Transverse colon (tissue), 4 donors: ENCODE results near the gene PPP1CC. TPM values are rescaled to one million over a fixed set of nuclear protein-coding genes. Genes with fewer than 3 reads are reported as not detected.
"Not testable (repeated sequence)": the region's sequence is repeated elsewhere in the genome, so short reads cannot be mapped to it uniquely, and the experiment has no call there.

Source experiments
- DNase-seq: peaks from one replicate; pipeline ENCODE4 v3.0.0-alpha.2; 2019
- H3K27ac ChIP-seq, 4 donors: fragments of 200-600 bp; sonication (generic); 2 replicates each; pipeline ENCODE4 v1.5.1; 2016 to 2018; ENCODE audit warnings: inconsistent platforms in 4 of 4
- H3K27me3 ChIP-seq: fragments of 200-600 bp; sonication (generic); 2 replicates; pipeline ENCODE4 v1.5.1; 2017; ENCODE audit warnings: inconsistent platforms
- H3K36me3 ChIP-seq, 4 donors: fragments of 200-600 bp; sonication (generic); 2 replicates each; pipeline ENCODE4 v1.5.1; 2017 to 2019; ENCODE audit warnings: inconsistent platforms in 4 of 4
- H3K4me1 ChIP-seq, 4 donors: fragments of 200-600 bp; sonication (generic); 2 replicates each; pipeline ENCODE4 v1.5.1; 2017 to 2020; ENCODE audit warnings: inconsistent platforms in 4 of 4
- H3K4me3 ChIP-seq, 4 donors: fragments of 200-600 bp; sonication (generic); 1 replicate in 1 of 4; 2 replicates in 3 of 4; pipeline versions ENCODE4 v1.5.1 to v1.6.1; 2017 to 2019; ENCODE audit warnings: inconsistent platforms in 4 of 4
- H3K9me3 ChIP-seq, 2 donors: fragments of 200-600 bp; sonication (generic); 2 replicates each; pipeline ENCODE4 v1.5.1; 2017 to 2019; ENCODE audit warnings: inconsistent platforms in 2 of 2
- EP300 ChIP-seq: sonication (generic); formaldehyde crosslinking; IDR thresholded peaks from one replicate; pipeline ENCODE4 v1.6.1; 2017; ENCODE audit warnings: antibody characterized with exemption, low read depth
- POLR2A ChIP-seq: fragments of 450-650 bp; IDR thresholded peaks from one replicate; pipeline ENCODE4 v1.6.1; 2016; ENCODE audit warnings: antibody characterized with exemption, mild to moderate bottlenecking, moderate library complexity
- POLR2AphosphoS5 ChIP-seq, 3 donors: sonication (generic); formaldehyde crosslinking; IDR thresholded peaks; one replicate each; pipeline ENCODE4 v1.6.1; 2016; ENCODE audit warnings: antibody characterized with exemption in 3 of 3
- WGBS, 2 donors: methylation state at CpG; one replicate each; pipeline ENCODE4 v1.1.5; 2018; ENCODE audit warnings: low coverage in 1 of 2; 5-methylcytosine and 5-hydroxymethylcytosine counted together
- in situ Hi-C, 4 donors: fragments of 200-750 bp; cut with MboI; loops; one replicate each; pipeline versions ENCODE4 v1.15.0 to v1.15.1; 2017; ENCODE audit warnings: low sequenced_read_pairs in 3 of 4, low pct_ligation_motif_present in 1 of 4, low pct_unique_long_range_greater_than_20kb in 1 of 4
- intact Hi-C: fragments of 100-400 bp; cut with DNase I; formaldehyde crosslinking; loops from one replicate; pipeline ENCODE4 v1.15.1; 2023; ENCODE audit warnings: low total_unique reads
- total RNA-seq, 4 donors: library from RNA; depleted of rRNA; stranded (reverse); fragments of >200 nt; gene quantifications; one replicate each; pipeline ENCODE4 v1.1.0, GENCODE V29; 2016
- TF ChIP-seq, protein P1 (sequence below), 5 experiments: fragments of 200-600 bp in 3 of 5; fragments of 450-650 bp in 2 of 5; sonication (generic) in 3 of 5; IDR thresholded peaks; 1 replicate in 2 of 5; 2 replicates in 3 of 5; pipeline ENCODE4 v1.5.1; 2016 to 2017; ENCODE audit warnings: antibody characterized with exemption in 5 of 5, inconsistent platforms in 3 of 5, mild to moderate bottlenecking in 2 of 5, moderate library complexity in 1 of 5

Gene PPP1CC
- total RNA-seq, 4 donors from 2014 or later = 156 to 759 (median 244) TPM

DNA sequence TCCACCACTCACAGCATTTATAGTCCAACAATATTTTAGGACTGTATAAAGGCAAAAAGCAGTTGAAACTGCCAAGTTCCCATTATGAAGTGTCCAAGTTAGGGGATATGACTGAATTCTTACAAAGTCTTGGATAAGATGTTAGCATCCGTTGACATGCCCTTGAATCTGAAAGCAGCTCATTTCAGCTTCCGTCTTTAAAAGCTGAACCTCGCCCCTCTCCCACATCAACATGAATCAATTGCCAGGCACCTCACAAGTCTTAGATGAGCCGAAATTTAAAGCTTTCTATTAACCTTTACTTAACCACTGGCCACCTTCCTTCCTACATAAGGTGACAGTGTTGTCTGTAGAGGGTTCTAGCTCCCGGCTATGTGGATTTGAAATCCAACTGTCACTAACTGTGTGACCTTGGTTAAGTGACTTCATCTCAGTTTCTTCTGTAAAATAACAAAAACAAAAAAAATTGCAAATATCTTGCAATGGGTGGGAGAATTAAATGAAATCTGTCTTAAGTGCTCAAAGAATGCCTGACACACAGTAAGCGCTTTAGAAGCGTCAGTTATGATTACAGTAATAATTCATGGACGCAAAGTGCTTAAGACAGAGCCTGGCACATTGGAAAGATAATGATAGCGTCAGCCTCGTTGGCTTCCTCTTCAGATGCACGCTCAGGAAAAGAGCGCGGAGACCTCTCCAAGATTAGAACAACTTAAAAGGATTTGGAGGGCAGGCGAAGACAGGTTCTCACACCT lies 1.2 kb downstream of the PPP1CC start:
- peaks cover 19 to 73% (median 53%) of the 10 kb centered on the region in 4 donors for H3K4me1 ChIP-seq
- H3K27ac ChIP-seq = peak overlapping the region; percentile 91 to 97 (median 94)
- in situ Hi-C loops (loop anchor here in 1 of 4 donors (25.0 kb wide), 1 partner anchor 279 kb away; the partner anchor contains the start of genes ARPC3, FAM216A and GPN3), intact Hi-C loops (loop anchor here (2.0 kb wide), 1 partner anchor 273 kb away; the partner anchor contains the start of genes FAM216A and GPN3)
- no peaks in the 10 kb centered on the region for H3K9me3 ChIP-seq
- H3K4me3 ChIP-seq = peak overlapping the region; percentile 74 to 94 (median 79)
- H3K27me3 ChIP-seq = no peaks in the 10 kb centered on the region
- H3K36me3 ChIP-seq = no peaks in the 10 kb centered on the region
- WGBS, 2 donors = 0 to 1% methylated on average over 11 to 14 of the region's 14 CpGs
- peak; percentile 16 for DNase-seq
- TF ChIP-seq, protein P1, sequence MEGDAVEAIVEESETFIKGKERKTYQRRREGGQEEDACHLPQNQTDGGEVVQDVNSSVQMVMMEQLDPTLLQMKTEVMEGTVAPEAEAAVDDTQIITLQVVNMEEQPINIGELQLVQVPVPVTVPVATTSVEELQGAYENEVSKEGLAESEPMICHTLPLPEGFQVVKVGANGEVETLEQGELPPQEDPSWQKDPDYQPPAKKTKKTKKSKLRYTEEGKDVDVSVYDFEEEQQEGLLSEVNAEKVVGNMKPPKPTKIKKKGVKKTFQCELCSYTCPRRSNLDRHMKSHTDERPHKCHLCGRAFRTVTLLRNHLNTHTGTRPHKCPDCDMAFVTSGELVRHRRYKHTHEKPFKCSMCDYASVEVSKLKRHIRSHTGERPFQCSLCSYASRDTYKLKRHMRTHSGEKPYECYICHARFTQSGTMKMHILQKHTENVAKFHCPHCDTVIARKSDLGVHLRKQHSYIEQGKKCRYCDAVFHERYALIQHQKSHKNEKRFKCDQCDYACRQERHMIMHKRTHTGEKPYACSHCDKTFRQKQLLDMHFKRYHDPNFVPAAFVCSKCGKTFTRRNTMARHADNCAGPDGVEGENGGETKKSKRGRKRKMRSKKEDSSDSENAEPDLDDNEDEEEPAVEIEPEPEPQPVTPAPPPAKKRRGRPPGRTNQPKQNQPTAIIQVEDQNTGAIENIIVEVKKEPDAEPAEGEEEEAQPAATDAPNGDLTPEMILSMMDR (IDR thresholded peaks at IDR 0.05) = no peak
- TF ChIP-seq POLR2AphosphoS5 (IDR thresholded peaks at IDR 0.05) (peak in 2 of 3 donors; percentile 18 to 39), POLR2A (no peak), EP300 (no peak)

DNA sequence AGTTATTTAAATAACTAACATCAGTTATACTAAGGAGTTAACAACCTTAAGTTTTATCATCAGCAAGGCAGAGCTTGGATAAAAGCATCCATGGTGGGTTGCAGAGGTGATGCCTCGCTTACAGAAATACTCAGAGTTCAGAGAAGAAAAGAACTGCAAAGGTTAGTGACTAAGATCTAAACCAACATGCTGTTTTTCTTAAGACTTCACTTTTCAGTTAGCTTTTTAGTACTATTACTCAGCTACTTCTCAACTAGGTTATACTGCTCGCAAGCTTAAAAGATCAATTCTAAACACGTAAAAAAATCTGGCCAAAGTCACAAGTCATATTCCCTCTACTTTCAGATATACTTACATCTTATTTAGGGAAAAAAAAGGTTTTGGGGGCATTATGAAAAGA lies 2.8 kb downstream of the PPP1CC start:
- TF ChIP-seq, protein P1 (IDR thresholded peaks at IDR 0.05) = no peak
- TF ChIP-seq POLR2AphosphoS5 (IDR thresholded peaks at IDR 0.05) (no peak), POLR2A (no peak)
- Histone ChIP-seq H3K27ac (peak overlapping the region in 3 of 4 donors; percentile 93 to 97 (median 95)), H3K27me3 (no peaks in the 10 kb centered on the region), H3K36me3 (peaks cover 0 to 6% (median 0%) of the 10 kb centered on the region in 4 donors), H3K4me1 (peaks cover 19 to 78% (median 47%) of the 10 kb centered on the region in 4 donors), H3K4me3 (peak overlapping the region in 2 of 4 donors; percentile 6 to 74), H3K9me3 (no peaks in the 10 kb centered on the region)
- in situ Hi-C loops = loop anchor here in 1 of 4 donors (25.0 kb wide), 1 partner anchor 278 kb away; the partner anchor contains the start of genes ARPC3, FAM216A and GPN3
- WGBS, 2 donors = 34 to 43% methylated on average over 3 of the region's 3 CpGs
- DNase-seq = no peak
- intact Hi-C loops = no loop called here

DNA sequence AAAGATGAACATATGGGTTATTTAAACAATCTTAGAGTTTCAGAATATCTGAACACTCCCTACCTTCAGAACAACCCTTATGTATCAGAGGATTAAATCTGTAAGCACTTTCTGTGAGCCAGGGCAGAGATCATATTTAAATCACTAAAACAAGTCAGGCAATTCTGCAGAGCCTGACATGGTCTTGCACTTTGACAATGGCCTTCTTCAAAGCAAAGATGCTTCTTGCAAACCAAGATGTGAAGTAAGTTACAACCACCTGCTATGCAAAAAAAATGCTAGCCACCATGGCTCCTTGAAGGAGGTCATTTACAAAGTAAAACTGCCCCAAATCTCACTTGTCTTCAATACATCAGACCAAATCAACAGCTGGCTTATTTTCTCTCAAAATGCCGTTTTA lies 3.2 kb downstream of the PPP1CC start:
- in situ Hi-C loops = loop anchor here in 1 of 4 donors (25.0 kb wide), 1 partner anchor 277 kb away; the partner anchor contains the start of genes ARPC3, FAM216A and GPN3
- Histone ChIP-seq H3K4me1 (peaks cover 19 to 79% (median 47%) of the 10 kb centered on the region in 4 donors), H3K27me3 (no peaks in the 10 kb centered on the region), H3K27ac (peak overlapping the region in 3 of 4 donors; percentile 93 to 97 (median 95)), H3K9me3 (no peaks in the 10 kb centered on the region), H3K4me3 (peak overlapping the region in 1 of 4 donors; percentile 74), H3K36me3 (peaks cover 0 to 6% (median 0%) of the 10 kb centered on the region in 4 donors)
- TF ChIP-seq EP300 (no peak), POLR2A (no peak), POLR2AphosphoS5 (IDR thresholded peaks at IDR 0.05) (no peak)
- TF ChIP-seq, protein P1 (IDR thresholded peaks at IDR 0.05) = no peak
- no peak for DNase-seq
- WGBS, 2 donors = 7 to 10% methylated on average over 1 of the region's 1 CpG
- intact Hi-C loops = no loop called here

DNA sequence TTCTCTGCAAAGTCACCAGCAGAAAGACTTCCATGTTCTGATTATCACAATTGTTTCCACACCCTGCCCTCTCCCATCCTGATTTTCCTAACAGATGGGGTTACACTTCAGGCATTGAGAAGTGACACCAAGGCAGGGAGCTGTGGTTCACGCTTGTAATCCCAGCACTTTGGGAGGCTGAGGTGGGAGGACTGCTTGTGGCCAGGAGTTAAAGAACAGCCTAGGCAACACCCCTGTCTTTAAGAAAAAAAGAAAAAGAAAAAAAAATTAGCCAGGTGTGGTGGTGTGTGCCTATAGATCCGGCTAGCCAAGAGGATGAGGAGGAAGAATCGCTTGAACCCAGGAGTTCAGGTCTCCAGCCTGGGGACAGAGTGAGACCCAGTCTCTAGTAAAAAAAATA lies 5.2 kb downstream of the PPP1CC start:
- peaks cover 32 to 82% (median 55%) of the 10 kb centered on the region in 4 donors for H3K4me1 ChIP-seq
- H3K4me3 ChIP-seq = no peak overlapping the region
- in situ Hi-C loops = loop anchor here in 1 of 4 donors (25.0 kb wide), 1 partner anchor 275 kb away; the partner anchor contains the start of genes ARPC3, FAM216A and GPN3
- no peaks in the 10 kb centered on the region for H3K27me3 ChIP-seq
- 47 to 63% methylated on average over 3 of the region's 3 CpGs for WGBS, 2 donors
- TF ChIP-seq, protein P1 (IDR thresholded peaks at IDR 0.05) = no peak
- TF ChIP-seq EP300 = no peak
- intact Hi-C loops = no loop called here
- no peaks in the 10 kb centered on the region for H3K9me3 ChIP-seq
- H3K27ac ChIP-seq = peak overlapping the region; percentile 7 to 52 (median 34)
- peaks cover 0 to 6% (median 0%) of the 10 kb centered on the region in 4 donors for H3K36me3 ChIP-seq
- DNase-seq = no peak

DNA sequence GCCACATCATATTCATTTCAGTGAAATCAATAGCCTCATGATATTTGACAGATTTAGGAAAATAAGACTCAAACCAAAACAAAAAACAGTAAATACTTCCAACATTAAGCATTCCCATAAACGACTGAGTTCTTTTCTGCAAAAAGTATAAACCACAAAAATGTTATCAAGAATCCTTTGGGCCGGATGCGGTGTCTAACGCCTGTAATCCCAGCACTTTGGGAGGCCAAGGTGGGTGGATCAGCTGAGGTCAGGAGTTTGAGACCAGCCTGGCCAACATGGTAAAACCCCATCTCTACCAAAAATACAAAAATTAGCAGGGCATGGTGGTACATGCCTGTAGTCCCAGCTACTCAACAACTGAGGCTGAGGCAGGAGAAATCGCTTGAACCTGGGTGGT lies 5.7 kb downstream of the PPP1CC start:
- Histone ChIP-seq H3K27ac (peak overlapping the region in 3 of 4 donors; percentile 32 to 52 (median 36)), H3K4me1 (peaks cover 32 to 87% (median 58%) of the 10 kb centered on the region in 4 donors)
- H3K27me3 ChIP-seq, H3K36me3 ChIP-seq, H3K9me3 ChIP-seq, intact Hi-C loops, H3K4me3 ChIP-seq, DNase-seq: not testable (repeated sequence)
- WGBS, 2 donors = 60 to 63% methylated on average over 5 of the region's 5 CpGs
- in situ Hi-C loops = loop anchor here in 1 of 4 donors (25.0 kb wide), 1 partner anchor 275 kb away; the partner anchor contains the start of genes ARPC3, FAM216A and GPN3
